Measurements from ENCODE around the gene POFUT2.

POFUT2 gene

DNA sequence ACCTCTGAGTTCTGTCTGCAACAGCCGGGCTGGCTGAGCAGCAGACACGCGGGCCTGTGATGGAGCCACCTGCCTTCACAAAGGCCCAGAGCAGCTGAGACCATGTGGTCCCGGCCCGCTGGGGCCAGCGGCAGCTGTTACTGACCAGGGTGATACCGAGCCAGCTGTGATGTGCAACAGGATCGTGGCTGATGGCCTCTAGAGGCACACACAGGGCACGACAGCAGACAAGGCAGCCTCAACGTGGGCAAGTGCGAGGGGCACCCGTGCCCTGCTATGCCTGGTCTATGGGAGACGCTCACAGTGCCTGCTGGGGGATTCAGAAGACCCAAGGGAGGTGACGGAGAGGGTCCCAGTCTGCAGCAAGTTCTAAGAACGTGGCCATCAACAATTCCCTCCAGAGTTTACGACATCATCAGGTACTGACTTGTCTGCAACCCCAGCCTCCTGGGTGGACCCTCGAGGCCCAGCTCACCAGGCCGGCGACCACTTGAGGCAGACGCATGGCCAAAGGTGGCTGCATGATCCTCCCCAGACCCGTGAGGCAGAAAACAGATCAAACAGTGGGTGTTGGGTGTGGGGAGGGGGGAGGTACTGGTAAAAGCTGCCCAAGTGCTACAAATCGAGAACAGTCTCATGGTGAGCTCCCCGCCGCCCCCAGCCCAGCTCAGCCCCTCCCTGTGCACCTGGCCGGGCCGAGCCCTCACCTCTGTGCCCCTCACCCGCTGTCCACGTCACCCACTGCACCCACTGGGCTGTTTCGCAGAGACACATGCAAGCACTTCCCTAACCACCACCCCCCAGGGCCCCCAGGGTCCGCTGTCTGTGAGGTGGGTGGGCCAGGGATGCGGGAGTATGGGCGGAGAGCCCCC lies 6.0 kb downstream of the POFUT2 start:
- DNase-seq (ENCODE audit: low read depth) = no peak
- TF ChIP-seq, protein P1, sequence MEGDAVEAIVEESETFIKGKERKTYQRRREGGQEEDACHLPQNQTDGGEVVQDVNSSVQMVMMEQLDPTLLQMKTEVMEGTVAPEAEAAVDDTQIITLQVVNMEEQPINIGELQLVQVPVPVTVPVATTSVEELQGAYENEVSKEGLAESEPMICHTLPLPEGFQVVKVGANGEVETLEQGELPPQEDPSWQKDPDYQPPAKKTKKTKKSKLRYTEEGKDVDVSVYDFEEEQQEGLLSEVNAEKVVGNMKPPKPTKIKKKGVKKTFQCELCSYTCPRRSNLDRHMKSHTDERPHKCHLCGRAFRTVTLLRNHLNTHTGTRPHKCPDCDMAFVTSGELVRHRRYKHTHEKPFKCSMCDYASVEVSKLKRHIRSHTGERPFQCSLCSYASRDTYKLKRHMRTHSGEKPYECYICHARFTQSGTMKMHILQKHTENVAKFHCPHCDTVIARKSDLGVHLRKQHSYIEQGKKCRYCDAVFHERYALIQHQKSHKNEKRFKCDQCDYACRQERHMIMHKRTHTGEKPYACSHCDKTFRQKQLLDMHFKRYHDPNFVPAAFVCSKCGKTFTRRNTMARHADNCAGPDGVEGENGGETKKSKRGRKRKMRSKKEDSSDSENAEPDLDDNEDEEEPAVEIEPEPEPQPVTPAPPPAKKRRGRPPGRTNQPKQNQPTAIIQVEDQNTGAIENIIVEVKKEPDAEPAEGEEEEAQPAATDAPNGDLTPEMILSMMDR (IDR thresholded peaks at IDR 0.05; ENCODE audit: control insufficient read depth, insufficient read depth, low read depth, low read length, missing control alignments) = no peak

DNA sequence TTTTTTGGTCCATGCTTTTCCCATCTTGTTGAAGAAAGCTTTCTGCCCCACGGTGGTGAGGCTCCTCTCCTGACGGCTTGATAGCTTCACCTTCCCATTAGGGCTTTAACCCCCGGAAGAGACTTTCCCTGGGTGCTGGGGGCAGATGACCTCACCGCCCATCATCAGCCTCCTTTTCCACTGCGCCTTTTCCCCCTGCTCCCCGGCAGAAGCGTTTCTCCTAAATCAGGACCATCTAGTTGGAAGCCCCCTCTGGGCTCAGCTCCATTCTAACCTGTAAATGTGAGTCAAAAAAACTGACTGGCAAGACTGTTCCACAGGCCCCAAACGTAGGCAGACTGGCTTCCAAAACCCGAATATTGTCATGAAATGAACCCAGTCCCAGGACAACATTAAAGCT lies 6.7 kb downstream of the POFUT2 start:
- DNase-seq (ENCODE audit: low read depth) = no peak
- TF ChIP-seq, protein P1 (IDR thresholded peaks at IDR 0.05; ENCODE audit: control insufficient read depth, insufficient read depth, low read depth, low read length, missing control alignments) = no peak
- no peak overlapping the region for H3K4me3 ChIP-seq (ENCODE audit: control insufficient read depth, low read depth, low read length)

More for the DNA sequence above, 6.0 kb downstream of the POFUT2 start:
- no peak overlapping the region for H3K4me3 ChIP-seq (ENCODE audit: control insufficient read depth, low read depth, low read length)

DNA sequence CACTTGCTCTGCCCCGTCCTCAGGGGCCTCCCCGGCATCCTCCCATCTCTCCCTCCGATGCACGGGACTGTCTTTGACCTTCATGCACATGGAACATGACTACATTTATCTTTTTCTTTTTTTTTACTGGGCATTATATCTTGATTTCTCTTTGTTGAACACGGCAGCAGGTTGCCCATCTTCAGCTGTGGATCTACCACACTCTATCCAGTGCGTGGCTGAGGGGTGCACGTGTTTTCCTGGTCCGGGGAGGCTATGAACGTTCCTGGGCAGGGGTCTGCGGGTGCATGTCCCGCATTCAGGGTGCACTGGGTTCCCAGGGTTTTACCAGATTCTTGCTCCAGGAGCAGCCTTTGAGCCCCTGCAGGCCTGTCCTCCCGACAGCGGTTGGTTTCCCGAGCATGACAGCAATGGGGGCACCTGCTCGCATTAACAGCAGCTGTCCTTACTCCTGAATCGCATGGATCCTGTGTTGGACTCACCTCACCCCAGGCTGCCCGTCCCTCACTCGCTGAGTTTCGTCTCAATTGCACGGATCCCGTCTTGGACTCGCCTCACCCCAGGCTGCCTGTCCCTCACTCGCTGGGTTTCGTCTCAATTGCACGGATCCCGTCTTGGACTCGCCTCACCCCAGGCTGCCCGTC lies 7.4 kb downstream of the POFUT2 start:
- TF ChIP-seq, protein P1 (IDR thresholded peaks at IDR 0.05; ENCODE audit: control insufficient read depth, insufficient read depth, low read depth, low read length, missing control alignments) = no peak
- DNase-seq (ENCODE audit: low read depth) = no peak
- no peak overlapping the region for H3K4me3 ChIP-seq (ENCODE audit: control insufficient read depth, low read depth, low read length)

DNA sequence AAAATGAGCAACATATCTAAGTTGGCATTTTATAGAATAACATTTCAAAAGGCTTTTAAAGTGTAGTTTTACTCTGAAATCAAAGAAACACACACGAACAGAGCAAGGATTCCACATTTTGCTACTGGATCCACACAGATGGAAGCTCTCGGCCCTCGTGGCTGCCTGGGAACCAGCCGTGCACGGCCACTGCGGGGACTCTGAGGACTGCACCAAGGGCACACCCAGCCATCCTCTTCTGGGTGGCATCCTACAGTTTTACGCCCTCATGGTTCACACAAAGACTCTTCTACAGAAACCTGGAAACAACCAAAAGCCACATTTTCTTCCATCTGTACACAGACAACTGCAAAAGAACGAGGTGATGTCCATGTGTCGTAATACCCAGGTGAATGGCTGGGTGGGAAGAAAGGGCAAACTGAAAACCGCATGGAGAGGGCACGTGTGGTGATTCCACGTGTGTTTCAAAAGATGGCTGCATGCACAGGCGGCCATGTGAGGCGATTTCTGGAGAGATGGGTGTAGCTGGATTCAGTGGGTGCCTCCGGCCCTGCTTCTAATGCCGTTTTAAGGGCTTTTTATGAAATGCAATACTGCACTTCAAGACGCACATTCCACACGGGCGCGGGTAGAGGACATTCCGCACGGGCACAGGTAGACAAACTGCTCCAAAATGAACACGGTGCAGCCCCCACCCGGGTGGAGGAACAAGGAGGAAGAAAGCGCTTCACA lies 8.1 kb downstream of the POFUT2 start:
- TF ChIP-seq, protein P1 (IDR thresholded peaks at IDR 0.05; ENCODE audit: control insufficient read depth, insufficient read depth, low read depth, low read length, missing control alignments) = no peak
- no peak for DNase-seq (ENCODE audit: low read depth)
- H3K4me3 ChIP-seq (ENCODE audit: control insufficient read depth, low read depth, low read length) = no peak overlapping the region

DNA sequence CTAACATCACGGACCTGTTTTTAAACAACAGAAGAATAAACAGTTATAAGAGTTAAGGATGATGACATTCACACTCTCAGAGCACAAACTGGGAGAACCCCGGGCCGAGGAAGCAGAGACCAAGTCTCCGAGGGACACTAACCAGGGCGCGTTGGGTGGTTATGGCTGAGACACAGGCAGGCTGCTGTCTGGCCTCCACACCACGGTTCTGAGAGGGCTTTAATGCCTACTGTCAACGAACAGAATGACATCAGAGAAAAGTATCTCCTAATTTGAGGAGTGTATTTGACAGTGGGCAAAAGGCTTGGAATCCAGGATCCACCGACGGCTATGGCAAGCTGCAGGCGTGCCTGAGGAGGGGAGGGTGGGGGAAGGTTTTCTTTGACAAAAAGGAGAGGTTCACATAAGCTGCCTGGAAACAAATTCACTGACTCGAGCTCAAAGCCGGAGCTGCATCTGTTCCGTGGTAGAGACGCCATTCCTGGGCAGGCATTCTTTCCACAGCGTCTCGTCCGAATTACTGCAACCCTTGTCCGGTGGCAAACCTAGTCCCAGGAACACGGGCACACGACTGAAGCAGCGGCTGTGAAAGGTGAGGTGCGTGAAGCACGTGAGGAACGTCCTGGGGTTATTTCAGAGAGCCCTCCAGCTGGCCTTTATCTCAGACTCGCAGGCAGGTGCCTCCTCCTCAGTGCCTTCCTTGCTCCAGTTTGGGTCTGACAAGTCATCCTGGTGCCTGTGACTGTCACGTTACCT lies 9.4 kb downstream of the POFUT2 start:
- TF ChIP-seq, protein P1 (IDR thresholded peaks at IDR 0.05; ENCODE audit: control insufficient read depth, insufficient read depth, low read depth, low read length, missing control alignments) = no peak
- DNase-seq (ENCODE audit: low read depth) = no peak
- H3K4me3 ChIP-seq (ENCODE audit: control insufficient read depth, low read depth, low read length) = no peak overlapping the region
